ENCODE results near the gene ALDH9A1.

ALDH9A1 gene

GRCh38 chr1:165645654-165646366 is 52.6 kb downstream of the ALDH9A1 start:
- Histone ChIP-seq H3F3A (ENCODE audit: low read depth) (no peaks in the 10 kb centered on the region), H3K36me3 (ENCODE audit: insufficient read depth, low read length) (no peaks in the 10 kb centered on the region), H3K79me2 (ENCODE audit: insufficient read depth, low read length) (no peaks in the 10 kb centered on the region), H3K4me2 (ENCODE audit: low read depth, low read length, poor library complexity, severe bottlenecking) (no peak overlapping the region), H3K4me1 (ENCODE audit: insufficient read depth, low read length, poor library complexity, severe bottlenecking) (peaks cover 7% of the 10 kb centered on the region), H2AFZ (ENCODE audit: low read length) (no peak overlapping the region), H3K9ac (ENCODE audit: low read depth, low read length, poor library complexity, severe bottlenecking) (no peak overlapping the region), H3K9me2 (replicated peaks; ENCODE audit: low read depth, low read length) (no peaks in the 10 kb centered on the region), H3K9me3 (ENCODE audit: insufficient read depth, low read depth, low read length) (no peaks in the 10 kb centered on the region), H3K27me3 (ENCODE audit: insufficient read depth, low read length, poor library complexity, severe bottlenecking) (no peaks in the 10 kb centered on the region), H4K20me1 (ENCODE audit: insufficient read depth, low read length, poor library complexity, severe bottlenecking) (no peaks in the 10 kb centered on the region), H3K4me3 (ENCODE audit: low read length, poor library complexity, severe bottlenecking) (no peak overlapping the region)
- TF ChIP-seq CTCF (conservative IDR thresholded peaks at IDR 0.05; ENCODE audit: low read length), result no peak
- TF ChIP-seq EZH2phosphoT487 (IDR thresholded peaks at IDR 0.05; ENCODE audit: borderline replicate concordance), result no peak

- Histone ChIP-seq H3K79me2 (ENCODE audit: insufficient read depth, low read length) (no peaks in the 10 kb centered on the region), H4K20me1 (ENCODE audit: insufficient read depth, low read length, poor library complexity, severe bottlenecking) (no peaks in the 10 kb centered on the region)
- no peak for TF ChIP-seq CTCF (conservative IDR thresholded peaks at IDR 0.05; ENCODE audit: low read length)
- no peak for TF ChIP-seq EZH2phosphoT487 (IDR thresholded peaks at IDR 0.05; ENCODE audit: borderline replicate concordance)
Observed at GRCh38 chr1:165644064-165644735, 54.2 kb downstream of the ALDH9A1 start.

GRCh38 chr1:165641231-165641987 is 57.0 kb downstream of the ALDH9A1 start:
- Histone ChIP-seq H4K20me1 (ENCODE audit: insufficient read depth, low read length, poor library complexity, severe bottlenecking) (no peaks in the 10 kb centered on the region), H3K9me3 (ENCODE audit: insufficient read depth, low read depth, low read length) (no peaks in the 10 kb centered on the region), H3K4me2 (ENCODE audit: low read depth, low read length, poor library complexity, severe bottlenecking) (no peak overlapping the region), H3K36me3 (ENCODE audit: insufficient read depth, low read length) (no peaks in the 10 kb centered on the region), H3K4me1 (ENCODE audit: insufficient read depth, low read length, poor library complexity, severe bottlenecking) (peaks cover 10% of the 10 kb centered on the region), H3K27me3 (ENCODE audit: insufficient read depth, low read length, poor library complexity, severe bottlenecking) (no peaks in the 10 kb centered on the region), H3K9me2 (replicated peaks; ENCODE audit: low read depth, low read length) (no peaks in the 10 kb centered on the region), H3K4me3 (ENCODE audit: low read length, poor library complexity, severe bottlenecking) (no peak overlapping the region), H3K9ac (ENCODE audit: low read depth, low read length, poor library complexity, severe bottlenecking) (no peak overlapping the region), H2AFZ (ENCODE audit: low read length) (no peak overlapping the region), H3F3A (ENCODE audit: low read depth) (no peaks in the 10 kb centered on the region), H3K79me2 (ENCODE audit: insufficient read depth, low read length) (no peaks in the 10 kb centered on the region; the same call in 1 of the 2 replicates)
- TF ChIP-seq CTCF (conservative IDR thresholded peaks at IDR 0.05; ENCODE audit: low read length), result no peak
- no peak for TF ChIP-seq EZH2phosphoT487 (IDR thresholded peaks at IDR 0.05; ENCODE audit: borderline replicate concordance)

More at GRCh38 chr1:165644064-165644735, 54.2 kb downstream of the ALDH9A1 start:
- Histone ChIP-seq H3K27me3 (ENCODE audit: insufficient read depth, low read length, poor library complexity, severe bottlenecking) (no peaks in the 10 kb centered on the region), H3K36me3 (ENCODE audit: insufficient read depth, low read length) (no peaks in the 10 kb centered on the region), H3K9ac (ENCODE audit: low read depth, low read length, poor library complexity, severe bottlenecking) (no peak overlapping the region), H3K4me1 (ENCODE audit: insufficient read depth, low read length, poor library complexity, severe bottlenecking) (peaks cover 7% of the 10 kb centered on the region), H3K4me3 (ENCODE audit: low read length, poor library complexity, severe bottlenecking) (no peak overlapping the region), H3K4me2 (ENCODE audit: low read depth, low read length, poor library complexity, severe bottlenecking) (no peak overlapping the region), H3K9me3 (ENCODE audit: insufficient read depth, low read depth, low read length) (no peaks in the 10 kb centered on the region), H3F3A (ENCODE audit: low read depth) (no peaks in the 10 kb centered on the region), H3K9me2 (replicated peaks; ENCODE audit: low read depth, low read length) (no peaks in the 10 kb centered on the region), H2AFZ (ENCODE audit: low read length) (no peak overlapping the region)

Data from Loucy (cell line).